HepG2 (cell line): ENCODE data around the gene CACNA2D3. TPM values are rescaled to one million over a fixed set of nuclear protein-coding genes. Genes with fewer than 3 reads are reported as not detected.

Source experiments
- ATAC-seq: fragments of 200-7000 bp; cut with Tn5 transposase; 3 replicates; pipeline ENCODE4 v1.9.1; 2020; ENCODE audit warnings: mild to moderate bottlenecking, moderate library complexity
- BruUV-seq: library from RNA; stranded (reverse); fragments of 400-500 nt; replicated peaks from 2 replicates; lab custom pipeline; 2021; lab: Mats Ljungman, UMichigan
- CTCF ChIA-PET: fragments of 300-600 bp; formaldehyde crosslinking; extraction: SDS; loops from one replicate; lab custom pipeline; 2021; ENCODE audit warnings: low total read pairs, inconsistent platforms, low intra/inter-chr PET ratio; lab: Yijun Ruan, JAX
- POLR2A ChIA-PET: fragments of 350-600 bp; sonication (Branson Sonifier 250); formaldehyde crosslinking; loops from one replicate; lab custom pipeline; 2020; ENCODE audit warnings: antibody characterized with exemption, inconsistent platforms; lab: Yijun Ruan, JAX
- DNase-seq: peaks from one replicate; pipeline ENCODE4 v3.0.0-alpha.2; 2015; ENCODE audit warnings: low spot score
- FAIRE-seq: peaks from 3 replicates; lab custom pipeline; 2011; peaks lifted over from hg19 to GRCh38; lab: Jason Lieb, UNC
- H2AFZ ChIP-seq: one replicate; pipeline ENCODE4 v1.6.1; 2011; ENCODE audit warnings: low read length, inconsistent platforms
- H3K27ac ChIP-seq: fragments of 300-600 bp; 3 replicates; pipeline ENCODE4 v1.8.0; 2011; ENCODE audit warnings: mixed run types, mild to moderate bottlenecking, mixed read lengths, low read length, inconsistent platforms; ENCODE audit not compliant: insufficient read depth; ENCODE audit errors: extremely low read length
- H3K27me3 ChIP-seq, 2 experiments: fragments of 200-600 bp in 1 of 2; 2 replicates in 1 of 2; 3 replicates in 1 of 2; pipeline versions ENCODE4 v1.6.0 to v1.8.0; 2011; ENCODE audit warnings: low read length in 2 of 2, mild to moderate bottlenecking in 2 of 2, moderate library complexity in 2 of 2, inconsistent platforms in 1 of 2; ENCODE audit not compliant: insufficient read depth in 2 of 2, control insufficient read depth in 1 of 2
- H3K36me3 ChIP-seq, 2 experiments: fragments of 200-600 bp in 1 of 2; replicated peaks in 1 of 2; 2 replicates in 1 of 2; 3 replicates in 1 of 2; pipeline versions ENCODE4 v1.5.1 to v1.8.0; 2011; ENCODE audit warnings: low read length in 2 of 2, inconsistent platforms in 1 of 2; ENCODE audit not compliant: insufficient read depth in 2 of 2, control insufficient read depth in 1 of 2
- H3K4me1 ChIP-seq: 2 replicates; pipeline ENCODE4 v1.5.1; 2012; ENCODE audit warnings: low read length, inconsistent platforms; ENCODE audit not compliant: insufficient read depth
- H3K4me2 ChIP-seq: 2 replicates; pipeline ENCODE4 v1.6.0; 2011; ENCODE audit warnings: low read depth, low read length, inconsistent platforms
- H3K4me3 ChIP-seq, 3 experiments: fragments of 200-600 bp in 1 of 3; sonication (generic), shearing (Covaris generic) in 1 of 3; replicated peaks in 1 of 3; 2 replicates each; pipeline ENCODE4 v1.5.1; 2011 to 2016; ENCODE audit warnings: low read length in 3 of 3, inconsistent platforms in 2 of 3, low read depth in 2 of 3, mild to moderate bottlenecking in 2 of 3, control low read depth in 1 of 3, mixed read lengths in 1 of 3; ENCODE audit not compliant: insufficient read depth in 1 of 3
- H3K79me2 ChIP-seq: one replicate; pipeline ENCODE4 v1.6.1; 2011; ENCODE audit warnings: low read length, inconsistent platforms; ENCODE audit not compliant: insufficient read depth
- H3K9ac ChIP-seq: 2 replicates; pipeline ENCODE4 v1.6.0; 2011; ENCODE audit warnings: mild to moderate bottlenecking, low read depth, low read length, inconsistent platforms; ENCODE audit not compliant: insufficient read depth
- H3K9me3 ChIP-seq: 2 replicates; pipeline ENCODE4 v1.5.1; 2012; ENCODE audit warnings: mild to moderate bottlenecking, low read length
- H4K20me1 ChIP-seq: 2 replicates; pipeline ENCODE4 v1.6.0; 2011; ENCODE audit warnings: inconsistent platforms, mild to moderate bottlenecking, low read length, moderate library complexity; ENCODE audit not compliant: insufficient read depth
- EHMT2 ChIP-seq: fragments of 200-600 bp; sonication (generic); IDR thresholded peaks from 2 replicates; pipeline ENCODE4 v1.7.0; 2017; ENCODE audit warnings: antibody characterized with exemption, low read depth, low read length, borderline replicate concordance
- GPN1 ChIP-seq: sonication (generic); formaldehyde crosslinking; IDR thresholded peaks from 2 replicates; pipeline ENCODE4 v1.5.1; 2020; ENCODE audit warnings: missing genetic modification reagents, borderline replicate concordance
- KLF11 ChIP-seq: IDR thresholded peaks from 2 replicates; pipeline ENCODE4 v1.6.1; 2016; ENCODE audit warnings: missing compliant biosample characterization
- LCORL ChIP-seq, 2 experiments: fragments of 450-650 bp in 1 of 2; sonication (generic) in 1 of 2; formaldehyde crosslinking in 1 of 2; IDR thresholded peaks; 2 replicates each; pipeline versions ENCODE4 v1.5.0 to v1.6.1; 2017 to 2020; ENCODE audit warnings: antibody characterized with exemption in 1 of 2, missing genetic modification reagents in 1 of 2
- MYC ChIP-seq: sonication (generic); formaldehyde crosslinking; IDR thresholded peaks from 2 replicates; pipeline ENCODE4 v1.9.0; 2021; ENCODE audit warnings: missing genetic modification reagents, borderline replicate concordance
- NONO ChIP-seq, 2 experiments: fragments of 450-650 bp in 1 of 2; sonication (generic) in 1 of 2; formaldehyde crosslinking in 1 of 2; IDR thresholded peaks in 1 of 2; conservative IDR thresholded peaks in 1 of 2; 2 replicates each; pipeline versions ENCODE4 v1.6.1 to v1.8.0; 2017 to 2022; ENCODE audit warnings: mild to moderate bottlenecking in 1 of 2, missing genetic modification reagents in 1 of 2, moderate library complexity in 1 of 2
- POLR2AphosphoS2 ChIP-seq: IDR thresholded peaks from 2 replicates; pipeline ENCODE4 v1.6.1; 2011; ENCODE audit warnings: low read depth, low read length, improper control_type of control experiment
- TMF1 ChIP-seq: sonication (generic); formaldehyde crosslinking; IDR thresholded peaks from 2 replicates; pipeline ENCODE4 v1.8.1; 2022; ENCODE audit warnings: low read depth, missing genetic modification reagents
- ZNF10 ChIP-seq: sonication (generic); formaldehyde crosslinking; IDR thresholded peaks from 2 replicates; pipeline ENCODE4 v1.4.0; 2020; ENCODE audit warnings: mild to moderate bottlenecking, low read depth, missing genetic modification reagents, borderline replicate concordance
- ZNF264 ChIP-seq: sonication (generic); formaldehyde crosslinking; IDR thresholded peaks from 2 replicates; pipeline ENCODE4 v1.4.0; 2020; ENCODE audit warnings: missing genetic modification reagents
- ZNF280B ChIP-seq: sonication (generic); formaldehyde crosslinking; IDR thresholded peaks from 2 replicates; pipeline ENCODE4 v1.5.0; 2020; ENCODE audit warnings: missing genetic modification reagents, mild to moderate bottlenecking, borderline replicate concordance
- ZNF329 ChIP-seq: sonication (generic); formaldehyde crosslinking; IDR thresholded peaks from 2 replicates; pipeline ENCODE4 v1.9.0; 2021; ENCODE audit warnings: low read depth, mild to moderate bottlenecking, missing genetic modification reagents
- ZNF598 ChIP-seq: sonication (generic); formaldehyde crosslinking; IDR thresholded peaks from 2 replicates; pipeline ENCODE4 v1.5.1; 2020; ENCODE audit warnings: mild to moderate bottlenecking, missing genetic modification reagents, borderline replicate concordance
- ZNF639 ChIP-seq: conservative IDR thresholded peaks from 2 replicates; pipeline ENCODE4 v1.6.1; 2018; ENCODE audit warnings: missing genetic modification reagents
- ZNF749 ChIP-seq: sonication (generic); formaldehyde crosslinking; IDR thresholded peaks from 2 replicates; pipeline ENCODE4 v1.8.0; 2022; ENCODE audit warnings: mild to moderate bottlenecking, missing genetic modification reagents, moderate library complexity, borderline replicate concordance
- ZXDC ChIP-seq: sonication (generic); formaldehyde crosslinking; IDR thresholded peaks from 2 replicates; pipeline ENCODE4 v1.5.0; 2020; ENCODE audit warnings: mild to moderate bottlenecking, missing genetic modification reagents
- in situ Hi-C: cut with HindIII; loops from 2 replicates; pipeline ENCODE4 v1.10.0; 2017; ENCODE audit warnings: low pct_unique_long_range_greater_than_20kb; ENCODE audit not compliant: extremely low pct_ligation_motif_present
- intact Hi-C: fragments of 100-400 bp; cut with micrococcal nuclease; formaldehyde crosslinking; loops from one replicate; pipeline ENCODE4 v1.10.0; 2022; ENCODE audit not compliant: unreplicated experiment
- polyA plus RNA-seq, 8 experiments: library from polyadenylated mRNA; depleted of rRNA in 3 of 8; stranded (reverse) in 7 of 8; unstranded in 1 of 8; fragments of >200 nt; fragmentation: Illumina TruSeq in 4 of 8; extraction: Trizol in 4 of 8; gene quantifications; 2 replicates each; pipeline versions ENCODE4 v1.2.1 to v1.2.3, GENCODE V29; 2011 to 2016; ENCODE audit warnings: low read depth in 4 of 8, missing spikeins in 1 of 8, mixed read lengths in 1 of 8; ENCODE audit not compliant: insufficient read depth in 1 of 8
- total RNA-seq, 5 experiments: library from RNA; depleted of rRNA; stranded (reverse); fragments of >200 nt; fragmentation: Illumina TruSeq; extraction: Trizol; gene quantifications; 2 replicates each; pipeline ENCODE4 v1.2.3, GENCODE V29; 2016; ENCODE audit warnings: low read depth in 1 of 5
- TF ChIP-seq, protein P1 (sequence below): IDR thresholded peaks from 2 replicates; pipeline ENCODE4 v1.6.1; 2016; ENCODE audit warnings: missing genetic modification reagents, missing compliant biosample characterization

Gene CACNA2D3
- total and polyA plus RNA-seq, 2 of the 13 experiments (the other 11 are each of a cell fraction or from before 2014, with no cell fraction given), result not detected

DNA sequence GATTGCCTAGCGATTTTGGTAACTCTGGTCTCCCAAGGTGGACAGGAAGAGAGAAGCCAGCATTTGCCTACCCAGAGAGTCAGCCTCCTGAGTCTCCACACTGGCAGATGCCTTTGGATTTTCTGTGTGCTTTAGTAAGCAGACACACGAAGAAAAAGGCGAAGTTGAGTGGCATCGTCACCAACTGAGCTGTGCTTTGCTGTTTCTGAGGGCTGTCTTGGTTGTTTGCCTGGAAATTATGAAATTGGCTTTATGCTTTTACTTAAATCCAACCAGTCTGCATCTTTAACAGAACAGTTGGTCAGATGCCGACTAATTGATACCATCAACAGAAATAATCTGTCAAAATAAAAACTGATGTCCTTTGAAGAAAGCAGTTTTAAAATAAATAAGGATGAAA is 56.0 kb downstream of the CACNA2D3 start (continued):
- TF ChIP-seq GPN1, result no peak
- TF ChIP-seq ZNF264 (CRISPR knock-in tag), result no peak
- no peak for TF ChIP-seq ZNF598 (CRISPR knock-in tag)
- no peak for TF ChIP-seq KLF11 (CRISPR knock-in tag)

DNA sequence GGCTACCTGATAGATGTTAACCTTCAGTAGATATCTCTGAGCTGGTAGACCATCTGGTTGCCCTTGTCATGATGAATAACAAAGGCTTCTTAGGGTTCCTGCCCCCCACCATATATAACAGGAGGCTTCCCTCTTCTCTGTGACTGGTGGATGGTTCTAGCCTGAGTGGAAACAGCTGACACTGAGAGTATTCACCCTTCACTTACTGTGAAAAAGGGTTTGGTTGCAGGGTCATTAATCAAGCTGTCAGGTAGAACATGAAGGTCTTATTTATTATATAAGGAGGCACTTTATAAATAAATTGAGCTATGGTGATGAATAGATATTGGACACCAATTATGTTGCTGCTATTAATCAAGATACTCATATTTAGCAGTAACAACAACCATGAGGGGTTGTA is 58.6 kb downstream of the CACNA2D3 start:
- in situ Hi-C loops (no loop called here), intact Hi-C loops (no loop called here)
- H4K20me1 ChIP-seq, result no peaks in the 10 kb centered on the region
- H3K4me2 ChIP-seq, result no peak overlapping the region
- H3K9me3 ChIP-seq, result no peaks in the 10 kb centered on the region
- no peak overlapping the region for H3K27ac ChIP-seq
- no peak overlapping the region for H3K9ac ChIP-seq
- DNase-seq (no peak), FAIRE-seq (no peak), ATAC-seq (no peak)
- no peak overlapping the region for H3K4me3 ChIP-seq
- ChIA-PET CTCF (no interaction called here), POLR2A (no interaction called here)
- no peaks in the 10 kb centered on the region for H3K4me1 ChIP-seq
- H3K27me3 ChIP-seq, result peaks cover 0 to 3% of the 10 kb centered on the region in 2 experiments; a peak in 1 of 5 replicates
- no peaks in the 10 kb centered on the region for H3K36me3 ChIP-seq
- no peaks in the 10 kb centered on the region for H3K79me2 ChIP-seq
- no peak overlapping the region for H2AFZ ChIP-seq
- BruUV-seq, result no TSS peak
- TF ChIP-seq TMF1 (CRISPR knock-in tag) (no peak), POLR2AphosphoS2 (no peak), ZXDC (CRISPR knock-in tag) (no peak), NONO (IDR thresholded peaks at IDR 0.05) (no peak), NONO (CRISPR knock-in tag; conservative IDR thresholded peaks at IDR 0.05) (no peak), ZNF329 (CRISPR knock-in tag) (no peak), LCORL (IDR thresholded peaks at IDR 0.05) (no peak), LCORL (CRISPR knock-in tag; IDR thresholded peaks at IDR 0.05) (no peak), EHMT2 (no peak), MYC (CRISPR knock-in tag) (no peak), ZNF10 (CRISPR knock-in tag) (no peak), ZNF639 (CRISPR knock-in tag) (no peak), ZNF280B (no peak), ZNF749 (CRISPR knock-in tag) (no peak)
- TF ChIP-seq, protein P1, sequence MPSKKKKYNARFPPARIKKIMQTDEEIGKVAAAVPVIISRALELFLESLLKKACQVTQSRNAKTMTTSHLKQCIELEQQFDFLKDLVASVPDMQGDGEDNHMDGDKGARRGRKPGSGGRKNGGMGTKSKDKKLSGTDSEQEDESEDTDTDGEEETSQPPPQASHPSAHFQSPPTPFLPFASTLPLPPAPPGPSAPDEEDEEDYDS, result no peak
